ENCODE measurements around the gene CIT. TPM values are rescaled to one million over a fixed set of nuclear protein-coding genes. Genes with fewer than 3 reads are reported as not detected.

CIT gene
- total and polyA plus RNA-seq, 10 of the 15 experiments (the other 5 are each of a cell fraction or from before 2014, with no cell fraction given) = 1.0 to 38.2 (median 14.9) TPM

- TF ChIP-seq RAD21 (IDR thresholded peaks at IDR 0.05; ENCODE audit: insufficient read depth, low read depth, low read length) (no peak), EGR1 (IDR thresholded peaks at IDR 0.05; ENCODE audit: borderline replicate concordance in 1 of 2, low read depth in 2 of 2, low read length in 2 of 2) (no peak)
These were observed 128.6 kb downstream of the CIT start (continued) for GRCh38 chr12:119748497-119748896.

GRCh38 chr12:119746169-119746568 lies 131.0 kb downstream of the CIT start:
- ChIA-PET SMC1A (ENCODE audit: uncharacterized antibody, unreplicated experiment) (no interaction called here), RAD21 (ENCODE audit: unreplicated experiment) (no interaction called here), CTCF (interaction anchor here (1.4 kb wide), 1 partner anchor 87 kb away, joined by 4 read pairs; no protein-coding TSS in a partner anchor), POLR2A (no interaction called here)
- no peak for FAIRE-seq
- DNase-seq (ENCODE audit: low read depth, low spot score) = no peak
- H3K27me3 ChIP-seq (replicated peaks in 1 of 2; ENCODE audit: control insufficient read depth in 2 of 2, insufficient read depth in 2 of 2, low read length in 1 of 2) = no peaks in the 10 kb centered on the region
- H2AFZ ChIP-seq (ENCODE audit: control insufficient read depth, low read depth, low read length) = no peak overlapping the region
- no peak for ATAC-seq
- 94% methylated on average over 2 of the region's 2 CpGs for WGBS (ENCODE audit: insufficient coverage, insufficient replicate concordance, low lambda C conversion rate, missing lambda C conversion rate)
- BruUV-seq (replicated peaks) = no TSS peak
- H3K4me3 ChIP-seq = no peak overlapping the region
- H4K20me1 ChIP-seq (ENCODE audit: control insufficient read depth, insufficient read depth) = no peaks in the 10 kb centered on the region
- TF ChIP-seq YBX1 (IDR thresholded peaks at IDR 0.05) (no peak), SMARCA5 (IDR thresholded peaks at IDR 0.05) (no peak), ZNF207 (IDR thresholded peaks at IDR 0.05; ENCODE audit: borderline replicate concordance) (no peak)
- TF ChIP-seq, protein P1, sequence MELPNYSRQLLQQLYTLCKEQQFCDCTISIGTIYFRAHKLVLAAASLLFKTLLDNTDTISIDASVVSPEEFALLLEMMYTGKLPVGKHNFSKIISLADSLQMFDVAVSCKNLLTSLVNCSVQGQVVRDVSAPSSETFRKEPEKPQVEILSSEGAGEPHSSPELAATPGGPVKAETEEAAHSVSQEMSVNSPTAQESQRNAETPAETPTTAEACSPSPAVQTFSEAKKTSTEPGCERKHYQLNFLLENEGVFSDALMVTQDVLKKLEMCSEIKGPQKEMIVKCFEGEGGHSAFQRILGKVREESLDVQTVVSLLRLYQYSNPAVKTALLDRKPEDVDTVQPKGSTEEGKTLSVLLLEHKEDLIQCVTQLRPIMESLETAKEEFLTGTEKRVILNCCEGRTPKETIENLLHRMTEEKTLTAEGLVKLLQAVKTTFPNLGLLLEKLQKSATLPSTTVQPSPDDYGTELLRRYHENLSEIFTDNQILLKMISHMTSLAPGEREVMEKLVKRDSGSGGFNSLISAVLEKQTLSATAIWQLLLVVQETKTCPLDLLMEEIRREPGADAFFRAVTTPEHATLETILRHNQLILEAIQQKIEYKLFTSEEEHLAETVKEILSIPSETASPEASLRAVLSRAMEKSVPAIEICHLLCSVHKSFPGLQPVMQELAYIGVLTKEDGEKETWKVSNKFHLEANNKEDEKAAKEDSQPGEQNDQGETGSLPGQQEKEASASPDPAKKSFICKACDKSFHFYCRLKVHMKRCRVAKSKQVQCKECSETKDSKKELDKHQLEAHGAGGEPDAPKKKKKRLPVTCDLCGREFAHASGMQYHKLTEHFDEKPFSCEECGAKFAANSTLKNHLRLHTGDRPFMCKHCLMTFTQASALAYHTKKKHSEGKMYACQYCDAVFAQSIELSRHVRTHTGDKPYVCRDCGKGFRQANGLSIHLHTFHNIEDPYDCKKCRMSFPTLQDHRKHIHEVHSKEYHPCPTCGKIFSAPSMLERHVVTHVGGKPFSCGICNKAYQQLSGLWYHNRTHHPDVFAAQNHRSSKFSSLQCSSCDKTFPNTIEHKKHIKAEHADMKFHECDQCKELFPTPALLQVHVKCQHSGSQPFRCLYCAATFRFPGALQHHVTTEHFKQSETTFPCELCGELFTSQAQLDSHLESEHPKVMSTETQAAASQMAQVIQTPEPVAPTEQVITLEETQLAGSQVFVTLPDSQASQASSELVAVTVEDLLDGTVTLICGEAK (IDR thresholded peaks at IDR 0.05; ENCODE audit: borderline replicate concordance) = peak; percentile 73
- no peak overlapping the region for H3K9ac ChIP-seq (ENCODE audit: control insufficient read depth, insufficient read depth, low read length)
- in situ Hi-C loops (cut with MboI) (no loop called here), intact Hi-C loops (cut with micrococcal nuclease; ENCODE audit: unreplicated experiment) (no loop called here)
- H3K36me3 ChIP-seq (ENCODE audit: control insufficient read depth in 2 of 2, insufficient read depth in 2 of 2, low read length in 1 of 2) = peaks cover 3 to 4% of the 10 kb centered on the region in 2 experiments
- H3K4me1 ChIP-seq (ENCODE audit: control insufficient read depth, insufficient read depth, low read length) = no peaks in the 10 kb centered on the region
- no peaks in the 10 kb centered on the region for H3K79me2 ChIP-seq (ENCODE audit: control insufficient read depth, insufficient read depth, low read length)
- no peak overlapping the region for H3K27ac ChIP-seq (ENCODE audit: control insufficient read depth, insufficient read depth)
- peaks cover 10% of the 10 kb centered on the region for H3K9me3 ChIP-seq (replicated peaks; ENCODE audit: control insufficient read depth, insufficient read depth, low read length)
- no peak overlapping the region for H3K4me2 ChIP-seq (ENCODE audit: control insufficient read depth, insufficient read depth)
